Spleen (tissue), 7 donors: ENCODE results near the gene CALN1.

Experiments used
- POLR2A ChIP-seq, 3 donors: fragments of 450-650 bp; IDR thresholded peaks; one replicate each; pipeline ENCODE4 v1.5.1; 2017; ENCODE audit warnings: antibody characterized with exemption in 3 of 3, mild to moderate bottlenecking in 1 of 3
- TF ChIP-seq, protein P1 (sequence below), 11 experiments: fragments of 200-600 bp in 7 of 11; fragments of 450-650 bp in 4 of 11; sonication (generic) in 4 of 11; IDR thresholded peaks in 8 of 11; conservative IDR thresholded peaks in 3 of 11; 1 replicate in 7 of 11; 2 replicates in 4 of 11; pipeline versions ENCODE4 v1.4.0 to v1.8.0; 2016 to 2021; ENCODE audit warnings: antibody characterized with exemption in 11 of 11, inconsistent platforms in 4 of 11, mild to moderate bottlenecking in 1 of 11
- donor health status: DM: no; HTN: no; CAD: no; lungs with moderate emphysema.
- donor health status: DM: no; HTN: no; CAD: no.
- donor health status: DM: no; HTN: no; CAD: no.

DNA sequence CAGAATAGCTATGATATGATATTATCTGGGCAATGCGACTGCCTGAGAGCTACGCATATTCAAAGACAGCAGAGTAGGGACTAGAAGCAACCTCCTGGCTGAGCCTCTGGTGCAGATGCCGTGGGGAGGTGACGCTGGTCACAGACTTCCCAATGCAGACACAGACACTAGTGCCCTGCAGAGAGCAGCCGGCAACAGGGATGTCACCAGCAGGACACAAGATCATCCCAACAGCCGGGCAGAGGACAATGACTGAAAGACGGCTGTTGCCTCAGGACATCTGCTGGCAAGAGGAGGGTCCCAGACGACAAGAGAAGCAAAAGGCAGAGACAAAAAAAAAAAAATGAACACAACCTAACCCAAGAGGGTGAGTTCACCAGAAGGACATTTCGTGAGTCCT lies 104.6 kb downstream of the CALN1 start:
- TF ChIP-seq, protein P1, sequence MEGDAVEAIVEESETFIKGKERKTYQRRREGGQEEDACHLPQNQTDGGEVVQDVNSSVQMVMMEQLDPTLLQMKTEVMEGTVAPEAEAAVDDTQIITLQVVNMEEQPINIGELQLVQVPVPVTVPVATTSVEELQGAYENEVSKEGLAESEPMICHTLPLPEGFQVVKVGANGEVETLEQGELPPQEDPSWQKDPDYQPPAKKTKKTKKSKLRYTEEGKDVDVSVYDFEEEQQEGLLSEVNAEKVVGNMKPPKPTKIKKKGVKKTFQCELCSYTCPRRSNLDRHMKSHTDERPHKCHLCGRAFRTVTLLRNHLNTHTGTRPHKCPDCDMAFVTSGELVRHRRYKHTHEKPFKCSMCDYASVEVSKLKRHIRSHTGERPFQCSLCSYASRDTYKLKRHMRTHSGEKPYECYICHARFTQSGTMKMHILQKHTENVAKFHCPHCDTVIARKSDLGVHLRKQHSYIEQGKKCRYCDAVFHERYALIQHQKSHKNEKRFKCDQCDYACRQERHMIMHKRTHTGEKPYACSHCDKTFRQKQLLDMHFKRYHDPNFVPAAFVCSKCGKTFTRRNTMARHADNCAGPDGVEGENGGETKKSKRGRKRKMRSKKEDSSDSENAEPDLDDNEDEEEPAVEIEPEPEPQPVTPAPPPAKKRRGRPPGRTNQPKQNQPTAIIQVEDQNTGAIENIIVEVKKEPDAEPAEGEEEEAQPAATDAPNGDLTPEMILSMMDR (IDR thresholded peaks at IDR 0.05 in 8 of 11, conservative IDR thresholded peaks at IDR 0.05 in 3 of 11): no peak
- no peak for TF ChIP-seq POLR2A (IDR thresholded peaks at IDR 0.05)
